Measurements from ENCODE around the gene ANKS1B.

GRCh38 chr12:98751580-98752115, 1233.1 kb downstream of the ANKS1B start:
- TF ChIP-seq CTCF (IDR thresholded peaks at IDR 0.05) (no peak), POLR2A (IDR thresholded peaks at IDR 0.05) (no peak)
